GM18519 (cell line): ENCODE data around the gene HOXA9.

Experiments used
- ATAC-seq: cut with Tn5 transposase; IDR thresholded peaks from one replicate; pipeline ENCODE4 v1.9.1; 2021; ENCODE audit warnings: mild to moderate bottlenecking, moderate library complexity; ENCODE audit not compliant: unreplicated experiment, low FRiP score

HOXA9 gene

GRCh38 chr7:27155816-27156507 lies 9.4 kb downstream of the HOXA9 start:
- no peak for ATAC-seq

GRCh38 chr7:27154901-27155815 lies 10.2 kb downstream of the HOXA9 start:
- no peak for ATAC-seq

DNA sequence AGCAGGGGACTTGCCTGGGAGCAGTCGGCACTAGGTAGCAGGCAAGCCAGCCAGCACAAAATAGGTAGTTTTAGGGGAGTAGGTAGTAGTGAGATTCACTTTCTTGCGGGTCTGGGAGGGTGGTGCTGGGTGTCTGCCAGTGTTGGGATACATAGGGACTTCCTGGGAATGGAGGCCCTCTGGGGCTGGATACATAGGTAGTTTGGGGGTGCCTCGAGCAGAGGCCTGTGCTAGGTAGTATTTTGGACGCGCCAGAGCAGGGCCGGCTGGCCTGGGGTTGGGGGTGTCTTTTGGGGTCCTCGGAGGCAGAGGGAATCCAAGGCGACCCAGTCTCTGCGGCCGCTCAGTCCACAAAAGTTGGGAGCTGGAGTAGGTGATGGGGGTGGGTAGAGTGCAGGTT lies 11.0 kb downstream of the HOXA9 start:
- ATAC-seq, result no peak

DNA sequence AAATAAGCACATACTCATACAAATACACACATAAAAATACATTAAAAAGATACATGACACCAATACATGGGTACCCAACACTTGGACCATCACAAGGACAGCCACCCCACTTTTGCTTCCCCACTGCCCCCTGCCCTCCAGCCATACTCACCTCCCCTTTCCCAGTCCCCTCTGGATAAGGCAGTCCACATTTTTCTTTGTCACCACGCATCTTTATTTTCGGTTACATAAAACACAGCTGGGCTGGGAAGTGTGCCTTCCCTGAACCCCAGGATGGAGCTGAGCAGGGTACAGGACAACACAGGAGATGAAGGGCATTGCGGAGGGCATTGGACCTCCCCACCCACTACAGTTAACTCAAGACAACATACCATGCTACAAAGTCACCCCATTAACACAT lies 11.8 kb downstream of the HOXA9 start:
- no peak for ATAC-seq

- no peak for ATAC-seq
These were observed 12.4 kb downstream of the HOXA9 start for GRCh38 chr7:27152816-27153442.

DNA sequence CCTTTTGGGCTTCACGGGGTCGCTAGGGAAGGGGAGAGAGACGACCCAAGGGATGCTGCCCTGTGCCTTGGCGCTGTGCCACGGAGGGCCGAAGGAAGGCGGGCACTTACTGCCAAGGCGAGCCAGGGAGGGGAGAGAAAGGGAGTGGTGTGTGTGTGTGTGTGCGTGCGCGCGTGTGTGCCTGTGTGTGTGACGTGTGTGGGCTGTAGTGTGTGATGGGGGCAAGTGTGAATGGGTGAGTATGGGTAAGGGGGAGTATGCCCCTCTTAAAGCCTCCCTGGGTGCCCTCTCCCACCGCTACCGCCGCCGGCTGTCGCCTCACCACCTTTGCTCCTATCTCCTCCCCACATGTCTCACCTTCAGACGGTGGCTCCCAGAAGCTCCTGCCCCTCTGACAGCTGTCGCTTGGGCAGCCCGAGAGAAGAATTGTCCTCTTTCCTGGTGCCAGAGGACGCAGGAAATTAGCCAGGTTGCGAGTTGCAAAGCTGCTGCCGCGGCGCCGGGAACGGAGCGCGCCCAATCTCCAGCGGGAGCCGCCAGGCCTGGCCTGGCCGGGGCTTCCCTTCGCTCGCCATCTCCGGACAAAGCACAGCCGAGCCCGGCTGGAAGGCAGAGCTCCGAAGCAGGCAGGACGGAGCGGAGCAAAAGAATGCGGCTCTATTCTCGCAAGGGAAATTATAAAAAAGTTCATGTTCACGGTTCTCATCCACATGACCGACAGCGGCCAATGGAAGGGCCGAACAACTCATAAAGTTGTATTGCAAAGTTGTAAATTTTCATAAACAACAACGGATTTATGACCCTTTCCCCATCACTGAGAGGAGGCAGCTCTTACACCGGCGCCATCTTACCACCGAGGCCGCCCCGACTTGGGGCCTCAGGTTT lies 13.2 kb downstream of the HOXA9 start, which contains the start of gene HOXA3:
Gene HOXA3 (minus strand): TSS at position 653 of the 885 bp plus-strand sequence. CDS start 41,943 bp downstream, outside the sequence.
- no peak for ATAC-seq

DNA sequence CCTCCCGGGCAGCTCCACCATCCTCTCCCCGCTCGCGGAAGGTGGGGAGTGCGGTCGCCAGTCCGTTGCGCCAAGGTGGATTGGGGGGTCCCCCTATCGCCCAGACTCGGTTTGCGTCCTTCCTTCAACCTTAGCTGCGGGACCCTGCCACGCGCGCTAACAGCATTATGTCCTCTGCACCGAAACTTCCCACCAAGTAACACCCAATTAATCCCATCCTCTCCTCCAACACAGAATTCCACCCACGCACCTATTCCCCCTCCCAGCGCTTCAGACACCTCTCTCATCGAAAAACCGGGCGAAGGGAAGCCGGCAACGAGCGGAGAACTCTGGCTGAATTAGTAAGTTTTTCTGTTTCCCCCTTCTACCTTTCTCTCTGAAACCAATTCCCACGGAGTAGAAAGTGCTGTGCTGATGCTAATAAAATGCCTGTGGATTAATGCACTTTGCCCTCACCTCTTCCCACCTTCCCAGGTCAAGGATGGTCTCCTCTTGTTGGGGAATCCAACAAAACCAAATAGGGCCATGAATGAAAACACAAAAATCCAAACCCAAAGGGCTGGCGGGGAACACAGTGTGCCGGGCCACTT lies 13.9 kb downstream of the HOXA9 start:
- ATAC-seq, result no peak

GRCh38 chr7:27150568-27151340 lies 14.6 kb downstream of the HOXA9 start:
- ATAC-seq, result peak; percentile 64

DNA sequence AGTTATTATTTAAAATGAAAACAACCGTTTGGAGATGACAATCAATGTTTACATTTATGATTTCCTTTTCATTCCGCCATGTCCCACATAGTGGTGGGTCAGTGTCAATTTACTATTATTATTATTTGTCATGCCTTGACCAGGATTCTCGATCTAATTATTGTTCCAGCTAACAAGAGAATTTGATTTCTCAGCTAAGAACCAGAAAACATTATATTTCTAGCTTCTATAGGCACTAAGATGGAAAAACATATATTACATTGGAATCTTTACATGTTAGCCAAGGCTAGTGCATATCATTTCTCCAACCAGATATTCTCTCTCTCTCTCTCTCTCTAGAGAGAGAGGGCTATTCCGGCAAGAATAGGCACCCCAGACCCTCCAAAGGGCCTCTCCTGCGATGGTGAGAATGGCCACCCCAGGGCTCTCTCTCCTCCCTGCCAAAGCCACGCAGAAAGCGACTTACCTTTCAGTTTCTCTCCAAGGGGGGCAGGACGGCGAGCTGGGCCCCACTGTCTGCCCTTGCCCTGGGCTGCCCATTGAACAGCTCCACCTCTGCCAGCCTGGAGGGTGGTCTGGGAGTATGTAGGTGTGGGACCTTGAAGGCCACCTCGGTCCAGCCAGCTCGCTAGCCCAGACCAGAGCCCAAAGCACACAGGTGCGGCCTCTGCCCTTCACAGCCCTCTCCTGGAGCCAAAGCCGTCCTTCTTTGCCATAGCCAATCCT lies 15.3 kb downstream of the HOXA9 start:
- no peak for ATAC-seq

DNA sequence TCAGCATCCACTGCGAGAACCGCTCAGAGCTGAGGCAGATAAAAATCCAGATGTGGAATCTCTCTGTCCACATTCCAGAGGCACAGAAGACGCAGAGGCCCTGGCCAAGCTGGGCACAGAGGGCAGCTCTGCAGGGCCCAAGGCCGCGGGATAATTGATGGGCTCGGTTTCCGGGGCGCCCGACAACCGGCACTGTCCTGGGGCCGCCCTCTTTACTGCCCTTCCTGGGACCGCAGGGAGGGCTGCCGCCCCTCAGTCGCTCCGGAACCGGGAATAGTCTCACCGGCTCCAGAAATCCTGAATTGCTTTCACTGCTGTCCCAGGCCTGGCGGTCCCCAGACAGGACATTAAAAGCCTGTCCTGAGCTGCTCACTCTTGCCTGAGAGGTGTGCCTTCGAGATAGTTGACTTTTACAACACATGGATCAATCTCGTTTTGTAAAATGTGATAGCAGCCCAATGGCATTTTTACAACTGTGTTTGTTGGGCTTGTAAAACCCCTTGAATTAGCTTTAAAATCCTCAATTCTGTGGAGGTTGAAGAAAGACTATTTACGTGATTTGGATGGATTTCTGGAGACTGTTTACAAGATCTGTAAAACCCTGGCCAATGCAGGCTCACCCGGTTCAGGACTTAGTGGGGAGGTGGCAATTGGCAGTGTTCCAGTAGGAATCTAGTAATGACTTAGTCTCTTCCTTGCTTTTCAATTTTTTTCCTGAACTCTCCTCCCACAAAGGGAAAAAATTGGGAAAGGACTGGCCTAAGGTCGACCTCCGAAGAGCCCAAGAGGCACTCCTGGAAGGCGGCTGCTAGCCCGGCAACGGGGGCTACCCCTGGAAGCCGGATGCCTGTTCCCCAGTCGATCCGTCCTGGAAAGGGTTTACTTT lies 16.3 kb downstream of the HOXA9 start:
- ATAC-seq, result no peak

DNA sequence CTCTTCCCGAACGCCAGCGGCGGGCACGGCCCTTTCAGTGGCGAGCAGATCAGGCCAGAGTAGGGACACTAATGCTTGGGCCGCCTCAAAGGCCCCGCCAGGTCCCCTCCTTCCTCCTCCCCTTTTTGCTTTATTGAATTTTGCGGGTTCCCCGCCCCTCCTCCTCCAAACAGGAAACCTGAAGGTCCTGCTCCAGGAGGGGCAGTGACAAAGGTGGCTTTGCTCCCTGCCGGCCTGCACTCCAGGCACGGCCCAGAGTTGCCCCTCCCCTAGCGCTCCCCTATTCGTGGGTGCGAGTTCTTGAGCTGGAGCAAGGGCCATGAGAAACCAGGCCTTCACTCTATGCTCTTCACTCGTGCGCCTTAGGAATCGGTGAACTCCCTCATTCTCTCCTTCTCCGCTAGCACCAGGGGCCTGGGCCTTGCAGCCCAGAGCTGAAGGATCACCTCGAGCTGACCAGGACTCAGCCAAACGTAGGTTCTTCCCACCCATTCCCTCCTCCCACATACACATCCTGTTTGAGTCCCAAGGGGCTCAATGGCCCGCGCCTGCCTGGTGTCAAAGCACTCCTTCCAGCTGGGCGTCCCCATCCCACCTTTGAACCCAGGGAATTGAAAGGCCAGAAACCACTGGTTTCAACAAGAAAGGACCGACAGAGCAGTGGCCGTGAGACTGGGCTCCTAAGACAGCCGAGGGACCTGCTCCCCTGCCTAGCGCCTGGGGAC lies 17.1 kb downstream of the HOXA9 start:
- no peak for ATAC-seq

GRCh38 chr7:27147199-27148030 lies 17.9 kb downstream of the HOXA9 start, which contains the start of gene HOXA6:
Gene HOXA6 (minus strand): TSS chr7:27147774. CDS start chr7:27147749, 25 bp downstream.
- no peak for ATAC-seq

- ATAC-seq, result no peak
These were observed 18.7 kb downstream of the HOXA9 start for GRCh38 chr7:27146491-27147198.

GRCh38 chr7:27145914-27146412 lies 19.4 kb downstream of the HOXA9 start:
- no peak for ATAC-seq
